ENCODE data around the gene RPS6KA5.

RPS6KA5 gene

GRCh38 chr14:90807060-90807459 lies 253.4 kb downstream of the RPS6KA5 start:
- Histone ChIP-seq H3K27me3 (ENCODE audit: insufficient read depth, poor library complexity, severe bottlenecking) (no peaks in the 10 kb centered on the region), H3K27ac (replicated peaks) (no peak overlapping the region), H3K4me3 (replicated peaks; ENCODE audit: insufficient read depth, low read length) (no peak overlapping the region)
- DNase-seq (ENCODE audit: low read depth in 1 of 2, low spot score in 1 of 2): no peak
- TF ChIP-seq, protein P1, sequence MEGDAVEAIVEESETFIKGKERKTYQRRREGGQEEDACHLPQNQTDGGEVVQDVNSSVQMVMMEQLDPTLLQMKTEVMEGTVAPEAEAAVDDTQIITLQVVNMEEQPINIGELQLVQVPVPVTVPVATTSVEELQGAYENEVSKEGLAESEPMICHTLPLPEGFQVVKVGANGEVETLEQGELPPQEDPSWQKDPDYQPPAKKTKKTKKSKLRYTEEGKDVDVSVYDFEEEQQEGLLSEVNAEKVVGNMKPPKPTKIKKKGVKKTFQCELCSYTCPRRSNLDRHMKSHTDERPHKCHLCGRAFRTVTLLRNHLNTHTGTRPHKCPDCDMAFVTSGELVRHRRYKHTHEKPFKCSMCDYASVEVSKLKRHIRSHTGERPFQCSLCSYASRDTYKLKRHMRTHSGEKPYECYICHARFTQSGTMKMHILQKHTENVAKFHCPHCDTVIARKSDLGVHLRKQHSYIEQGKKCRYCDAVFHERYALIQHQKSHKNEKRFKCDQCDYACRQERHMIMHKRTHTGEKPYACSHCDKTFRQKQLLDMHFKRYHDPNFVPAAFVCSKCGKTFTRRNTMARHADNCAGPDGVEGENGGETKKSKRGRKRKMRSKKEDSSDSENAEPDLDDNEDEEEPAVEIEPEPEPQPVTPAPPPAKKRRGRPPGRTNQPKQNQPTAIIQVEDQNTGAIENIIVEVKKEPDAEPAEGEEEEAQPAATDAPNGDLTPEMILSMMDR (IDR thresholded peaks at IDR 0.05; ENCODE audit: insufficient read depth, low read length): no peak
- TF ChIP-seq SPI1 (IDR thresholded peaks at IDR 0.05; ENCODE audit: borderline replicate concordance, low read depth) (no peak), GABPA (IDR thresholded peaks at IDR 0.05; ENCODE audit: low read depth) (no peak), POLR2AphosphoS5 (IDR thresholded peaks at IDR 0.05; ENCODE audit: low read depth) (no peak)
- TF ChIP-seq, protein P2, sequence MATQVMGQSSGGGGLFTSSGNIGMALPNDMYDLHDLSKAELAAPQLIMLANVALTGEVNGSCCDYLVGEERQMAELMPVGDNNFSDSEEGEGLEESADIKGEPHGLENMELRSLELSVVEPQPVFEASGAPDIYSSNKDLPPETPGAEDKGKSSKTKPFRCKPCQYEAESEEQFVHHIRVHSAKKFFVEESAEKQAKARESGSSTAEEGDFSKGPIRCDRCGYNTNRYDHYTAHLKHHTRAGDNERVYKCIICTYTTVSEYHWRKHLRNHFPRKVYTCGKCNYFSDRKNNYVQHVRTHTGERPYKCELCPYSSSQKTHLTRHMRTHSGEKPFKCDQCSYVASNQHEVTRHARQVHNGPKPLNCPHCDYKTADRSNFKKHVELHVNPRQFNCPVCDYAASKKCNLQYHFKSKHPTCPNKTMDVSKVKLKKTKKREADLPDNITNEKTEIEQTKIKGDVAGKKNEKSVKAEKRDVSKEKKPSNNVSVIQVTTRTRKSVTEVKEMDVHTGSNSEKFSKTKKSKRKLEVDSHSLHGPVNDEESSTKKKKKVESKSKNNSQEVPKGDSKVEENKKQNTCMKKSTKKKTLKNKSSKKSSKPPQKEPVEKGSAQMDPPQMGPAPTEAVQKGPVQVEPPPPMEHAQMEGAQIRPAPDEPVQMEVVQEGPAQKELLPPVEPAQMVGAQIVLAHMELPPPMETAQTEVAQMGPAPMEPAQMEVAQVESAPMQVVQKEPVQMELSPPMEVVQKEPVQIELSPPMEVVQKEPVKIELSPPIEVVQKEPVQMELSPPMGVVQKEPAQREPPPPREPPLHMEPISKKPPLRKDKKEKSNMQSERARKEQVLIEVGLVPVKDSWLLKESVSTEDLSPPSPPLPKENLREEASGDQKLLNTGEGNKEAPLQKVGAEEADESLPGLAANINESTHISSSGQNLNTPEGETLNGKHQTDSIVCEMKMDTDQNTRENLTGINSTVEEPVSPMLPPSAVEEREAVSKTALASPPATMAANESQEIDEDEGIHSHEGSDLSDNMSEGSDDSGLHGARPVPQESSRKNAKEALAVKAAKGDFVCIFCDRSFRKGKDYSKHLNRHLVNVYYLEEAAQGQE (IDR thresholded peaks at IDR 0.05; ENCODE audit: insufficient replicate concordance, low read depth): no peak

DNA sequence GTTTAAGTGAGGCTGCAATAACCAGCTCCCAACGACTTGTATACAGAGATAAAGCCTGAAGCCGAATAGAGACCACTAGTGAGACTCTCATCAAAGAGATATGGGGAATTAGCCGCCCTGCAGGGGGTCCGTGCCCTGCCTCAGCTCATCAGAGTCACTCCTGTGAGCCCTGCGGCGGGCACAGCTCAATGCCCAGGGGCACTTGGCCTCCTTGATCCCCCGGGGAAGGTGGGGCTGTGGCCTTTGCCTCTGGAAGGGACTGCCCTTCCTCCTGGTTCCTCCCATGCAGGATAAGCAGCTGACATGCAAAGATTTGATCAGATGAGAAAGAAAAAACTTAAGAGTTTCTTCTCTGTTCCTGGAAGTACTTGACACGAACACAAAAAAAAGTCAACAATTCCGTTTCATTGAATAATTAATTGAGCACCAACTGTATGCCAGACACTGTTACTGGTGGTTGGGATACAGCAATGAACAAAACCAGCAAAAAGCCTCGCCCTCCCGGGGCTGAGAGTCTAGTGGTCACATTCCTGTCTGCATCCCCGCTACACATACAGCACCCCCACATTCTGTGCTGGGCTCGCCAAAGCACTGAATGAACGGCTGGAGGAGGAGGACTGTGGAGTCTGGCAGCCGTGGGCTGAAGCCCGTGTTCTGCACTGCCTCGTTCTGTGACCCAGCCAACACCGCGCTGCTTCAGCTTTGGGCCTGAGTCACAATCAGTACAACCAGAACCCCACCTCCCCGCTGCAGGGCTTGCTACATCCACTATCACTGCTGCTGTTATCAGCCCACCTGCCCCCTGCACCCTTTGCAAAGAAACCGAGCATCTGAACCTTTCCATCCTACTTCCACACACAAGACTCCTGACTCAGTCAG lies 254.5 kb downstream of the RPS6KA5 start:
- H3K4me3 ChIP-seq (replicated peaks; ENCODE audit: insufficient read depth, low read length): no peak overlapping the region
- no peak overlapping the region for H3K27ac ChIP-seq (replicated peaks)
- H3K27me3 ChIP-seq (ENCODE audit: insufficient read depth, poor library complexity, severe bottlenecking): no peaks in the 10 kb centered on the region
- no peak for DNase-seq (ENCODE audit: low read depth in 1 of 2, low spot score in 1 of 2)
- TF ChIP-seq, protein P1 (IDR thresholded peaks at IDR 0.05; ENCODE audit: insufficient read depth, low read length): no peak
- TF ChIP-seq SPI1 (IDR thresholded peaks at IDR 0.05; ENCODE audit: borderline replicate concordance, low read depth): no peak

DNA sequence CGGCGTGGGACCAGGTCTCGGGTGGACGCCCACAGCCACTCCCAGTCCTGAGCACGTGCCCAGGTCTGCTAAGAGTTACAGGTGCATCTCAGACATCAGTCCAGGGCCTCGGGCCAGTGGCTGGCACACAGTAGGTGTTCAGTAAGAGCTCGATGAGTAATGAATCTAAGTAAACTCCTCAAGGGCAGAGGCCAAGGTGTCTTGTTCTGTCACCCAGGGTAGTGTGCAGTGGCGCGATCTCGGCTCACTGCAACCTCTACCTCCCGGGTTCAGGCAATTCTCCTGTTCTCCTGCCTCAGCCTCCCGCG lies 255.4 kb downstream of the RPS6KA5 start:
- no peak overlapping the region for H3K27ac ChIP-seq (replicated peaks)
- H3K4me3 ChIP-seq (replicated peaks; ENCODE audit: insufficient read depth, low read length): no peak overlapping the region
- no peak for DNase-seq (ENCODE audit: low read depth in 1 of 2, low spot score in 1 of 2)
- H3K27me3 ChIP-seq (ENCODE audit: insufficient read depth, poor library complexity, severe bottlenecking): no peaks in the 10 kb centered on the region
- TF ChIP-seq, protein P1 (IDR thresholded peaks at IDR 0.05; ENCODE audit: insufficient read depth, low read length): no peak
- TF ChIP-seq, protein P2 (IDR thresholded peaks at IDR 0.05; ENCODE audit: insufficient replicate concordance, low read depth): no peak
- TF ChIP-seq GABPA (IDR thresholded peaks at IDR 0.05; ENCODE audit: low read depth) (no peak), POLR2AphosphoS5 (IDR thresholded peaks at IDR 0.05; ENCODE audit: low read depth) (no peak), SPI1 (IDR thresholded peaks at IDR 0.05; ENCODE audit: borderline replicate concordance, low read depth) (no peak)

Measured in HL-60 (cell line).